ENCODE data around the gene BRWD1. TPM values are rescaled to one million over a fixed set of nuclear protein-coding genes. Genes with fewer than 3 reads are reported as not detected.

Gene BRWD1
- polyA plus RNA-seq, 1 donor from 2014 or later: 246 TPM

DNA sequence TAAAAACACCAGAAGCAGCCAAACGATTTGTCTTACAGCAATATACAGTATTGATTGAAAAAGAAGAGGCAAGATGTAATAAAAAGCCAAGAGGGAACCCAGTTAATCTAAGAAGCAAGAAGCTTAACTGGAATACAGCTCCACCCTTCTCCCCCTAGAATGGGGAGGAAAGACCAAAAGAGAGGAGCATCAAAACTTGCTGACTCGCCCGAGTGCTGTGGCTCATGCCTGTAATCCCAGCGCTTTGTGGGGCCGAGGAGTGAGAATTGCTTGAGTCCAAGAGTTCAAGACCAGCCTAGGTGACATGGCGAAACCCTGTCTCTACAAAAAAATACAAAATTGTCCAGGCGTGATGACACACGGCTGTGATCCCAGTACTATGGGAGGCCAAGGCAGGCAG, 32.2 kb downstream of the BRWD1 start:
- H3K9me3 ChIP-seq (ENCODE audit: low read length): no peaks in the 10 kb centered on the region
- H3K79me2 ChIP-seq (replicated peaks; ENCODE audit: insufficient read depth, low read length): no peaks in the 10 kb centered on the region
- H4K20me1 ChIP-seq (ENCODE audit: insufficient read depth): no peaks in the 10 kb centered on the region
- no peak overlapping the region for H2AFZ ChIP-seq (ENCODE audit: low read depth, low read length)
- H3K4me3 ChIP-seq (ENCODE audit: low read length): no peak overlapping the region
- H3K27ac ChIP-seq (ENCODE audit: low read length): no peak overlapping the region
- no peaks in the 10 kb centered on the region for H3F3A ChIP-seq (ENCODE audit: insufficient read depth, low read length, poor library complexity, severe bottlenecking)
- H3K27me3 ChIP-seq (ENCODE audit: insufficient read depth, low read depth, low read length): no peaks in the 10 kb centered on the region
- H3K9me2 ChIP-seq (ENCODE audit: insufficient read depth, low read length): no peaks in the 10 kb centered on the region
- H3K4me2 ChIP-seq (ENCODE audit: low read length): no peak overlapping the region
- TF ChIP-seq EP300 (conservative IDR thresholded peaks at IDR 0.05; ENCODE audit: poor library complexity, severe bottlenecking): no peak
- TF ChIP-seq EZH2 (IDR thresholded peaks at IDR 0.05; ENCODE audit: borderline replicate concordance, insufficient read depth, low read length, poor library complexity, severe bottlenecking): no peak
- TF ChIP-seq POLR2AphosphoS5 (IDR thresholded peaks at IDR 0.05): no peak
- no peak for TF ChIP-seq RAD21 (conservative IDR thresholded peaks at IDR 0.05)
- peaks cover 9% of the 10 kb centered on the region for H3K36me3 ChIP-seq (ENCODE audit: insufficient read depth, low read length)
- H3K9ac ChIP-seq (ENCODE audit: low read length): no peak overlapping the region

DNA sequence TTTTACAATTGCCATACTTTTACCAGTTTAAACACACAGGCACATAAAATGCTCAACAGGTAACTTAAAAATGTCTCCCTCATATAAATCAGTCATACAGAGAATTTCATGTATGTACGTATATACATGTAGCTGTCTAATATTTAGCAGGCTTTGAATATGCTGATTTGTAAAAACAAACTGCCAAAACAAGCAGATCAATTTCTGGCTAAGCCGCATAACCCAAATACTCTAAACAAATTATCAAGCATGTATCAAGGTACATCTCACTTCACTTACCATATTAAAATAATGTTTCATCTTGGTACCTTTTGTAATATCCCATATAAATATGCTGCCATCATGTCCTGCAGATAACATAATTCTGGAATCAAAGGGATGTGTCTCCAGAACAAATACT, 43.8 kb downstream of the BRWD1 start:
- Histone ChIP-seq H3K4me3 (ENCODE audit: low read length) (no peak overlapping the region), H3K9me2 (ENCODE audit: insufficient read depth, low read length) (no peaks in the 10 kb centered on the region), H3K27ac (ENCODE audit: low read length) (no peak overlapping the region), H3K36me3 (ENCODE audit: insufficient read depth, low read length) (peaks cover 6% of the 10 kb centered on the region), H3K79me2 (replicated peaks; ENCODE audit: insufficient read depth, low read length) (no peaks in the 10 kb centered on the region), H2AFZ (ENCODE audit: low read depth, low read length) (no peak overlapping the region), H3K9ac (ENCODE audit: low read length) (no peak overlapping the region), H3K4me2 (ENCODE audit: low read length) (no peak overlapping the region), H3K9me3 (ENCODE audit: low read length) (no peaks in the 10 kb centered on the region), H4K20me1 (ENCODE audit: insufficient read depth) (no peaks in the 10 kb centered on the region), H3K27me3 (ENCODE audit: insufficient read depth, low read depth, low read length) (no peaks in the 10 kb centered on the region), H3F3A (ENCODE audit: insufficient read depth, low read length, poor library complexity, severe bottlenecking) (no peaks in the 10 kb centered on the region)
- TF ChIP-seq, protein P1, sequence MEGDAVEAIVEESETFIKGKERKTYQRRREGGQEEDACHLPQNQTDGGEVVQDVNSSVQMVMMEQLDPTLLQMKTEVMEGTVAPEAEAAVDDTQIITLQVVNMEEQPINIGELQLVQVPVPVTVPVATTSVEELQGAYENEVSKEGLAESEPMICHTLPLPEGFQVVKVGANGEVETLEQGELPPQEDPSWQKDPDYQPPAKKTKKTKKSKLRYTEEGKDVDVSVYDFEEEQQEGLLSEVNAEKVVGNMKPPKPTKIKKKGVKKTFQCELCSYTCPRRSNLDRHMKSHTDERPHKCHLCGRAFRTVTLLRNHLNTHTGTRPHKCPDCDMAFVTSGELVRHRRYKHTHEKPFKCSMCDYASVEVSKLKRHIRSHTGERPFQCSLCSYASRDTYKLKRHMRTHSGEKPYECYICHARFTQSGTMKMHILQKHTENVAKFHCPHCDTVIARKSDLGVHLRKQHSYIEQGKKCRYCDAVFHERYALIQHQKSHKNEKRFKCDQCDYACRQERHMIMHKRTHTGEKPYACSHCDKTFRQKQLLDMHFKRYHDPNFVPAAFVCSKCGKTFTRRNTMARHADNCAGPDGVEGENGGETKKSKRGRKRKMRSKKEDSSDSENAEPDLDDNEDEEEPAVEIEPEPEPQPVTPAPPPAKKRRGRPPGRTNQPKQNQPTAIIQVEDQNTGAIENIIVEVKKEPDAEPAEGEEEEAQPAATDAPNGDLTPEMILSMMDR (IDR thresholded peaks at IDR 0.05; ENCODE audit: poor library complexity, severe bottlenecking): no peak
- no peak for TF ChIP-seq EZH2 (IDR thresholded peaks at IDR 0.05; ENCODE audit: borderline replicate concordance, insufficient read depth, low read length, poor library complexity, severe bottlenecking)
- no peak for TF ChIP-seq POLR2AphosphoS5 (IDR thresholded peaks at IDR 0.05)
- no peak for TF ChIP-seq EP300 (conservative IDR thresholded peaks at IDR 0.05; ENCODE audit: poor library complexity, severe bottlenecking)
- TF ChIP-seq MXI1 (conservative IDR thresholded peaks at IDR 0.05; ENCODE audit: poor library complexity, severe bottlenecking): no peak
- TF ChIP-seq, protein P2, sequence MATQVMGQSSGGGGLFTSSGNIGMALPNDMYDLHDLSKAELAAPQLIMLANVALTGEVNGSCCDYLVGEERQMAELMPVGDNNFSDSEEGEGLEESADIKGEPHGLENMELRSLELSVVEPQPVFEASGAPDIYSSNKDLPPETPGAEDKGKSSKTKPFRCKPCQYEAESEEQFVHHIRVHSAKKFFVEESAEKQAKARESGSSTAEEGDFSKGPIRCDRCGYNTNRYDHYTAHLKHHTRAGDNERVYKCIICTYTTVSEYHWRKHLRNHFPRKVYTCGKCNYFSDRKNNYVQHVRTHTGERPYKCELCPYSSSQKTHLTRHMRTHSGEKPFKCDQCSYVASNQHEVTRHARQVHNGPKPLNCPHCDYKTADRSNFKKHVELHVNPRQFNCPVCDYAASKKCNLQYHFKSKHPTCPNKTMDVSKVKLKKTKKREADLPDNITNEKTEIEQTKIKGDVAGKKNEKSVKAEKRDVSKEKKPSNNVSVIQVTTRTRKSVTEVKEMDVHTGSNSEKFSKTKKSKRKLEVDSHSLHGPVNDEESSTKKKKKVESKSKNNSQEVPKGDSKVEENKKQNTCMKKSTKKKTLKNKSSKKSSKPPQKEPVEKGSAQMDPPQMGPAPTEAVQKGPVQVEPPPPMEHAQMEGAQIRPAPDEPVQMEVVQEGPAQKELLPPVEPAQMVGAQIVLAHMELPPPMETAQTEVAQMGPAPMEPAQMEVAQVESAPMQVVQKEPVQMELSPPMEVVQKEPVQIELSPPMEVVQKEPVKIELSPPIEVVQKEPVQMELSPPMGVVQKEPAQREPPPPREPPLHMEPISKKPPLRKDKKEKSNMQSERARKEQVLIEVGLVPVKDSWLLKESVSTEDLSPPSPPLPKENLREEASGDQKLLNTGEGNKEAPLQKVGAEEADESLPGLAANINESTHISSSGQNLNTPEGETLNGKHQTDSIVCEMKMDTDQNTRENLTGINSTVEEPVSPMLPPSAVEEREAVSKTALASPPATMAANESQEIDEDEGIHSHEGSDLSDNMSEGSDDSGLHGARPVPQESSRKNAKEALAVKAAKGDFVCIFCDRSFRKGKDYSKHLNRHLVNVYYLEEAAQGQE (IDR thresholded peaks at IDR 0.05; ENCODE audit: borderline replicate concordance): no peak
- TF ChIP-seq SMC3 (conservative IDR thresholded peaks at IDR 0.05; ENCODE audit: poor library complexity): no peak
- no peak for TF ChIP-seq TAF1 (IDR thresholded peaks at IDR 0.05; ENCODE audit: low read depth)

Data from neural cell (in vitro differentiated cells).